A549 treated with dexamethasone at 1 μM for 4 hours (cell line): Measurements from ENCODE around the gene SPDEF. TPM values are rescaled to one million over a fixed set of nuclear protein-coding genes. Genes with fewer than 3 reads are reported as not detected.

ENCODE experiments used
- total RNA-seq: library from RNA; stranded (reverse); fragments of 200-300 nt; extraction: Qiagen RNA extraction; gene quantifications from 5 replicates; pipeline ENCODE4 v1.2.3, GENCODE V29; 2022

SPDEF gene
- 1.1 to 2.5 TPM (median 1.7 TPM) in 5 replicates for total RNA-seq

GRCh38 chr6:34556031-34556471 lies at the start of gene SPDEF:
SPDEF (minus strand) TSS chr6:34556329; CDS start chr6:34544455, 11,874 bp downstream.

Other genes with a start within 250 kb of the SPDEF start
- 7.1 to 8.6 TPM (median 7.8 TPM) in 5 replicates for gene NUDT3, start 163.7 kb downstream of the SPDEF start, total RNA-seq
- 1,739 to 2,114 TPM (median 1,842 TPM) in 5 replicates for gene RPS10, start 130.3 kb downstream of the SPDEF start, total RNA-seq
- 0.06 to 0.11 TPM (median 0.06 TPM) in 5 replicates for gene PACSIN1, start 90.3 kb downstream of the SPDEF start, total RNA-seq
- gene ILRUN, start 140.4 kb upstream of the SPDEF start, total RNA-seq: 31.8 to 36.4 TPM (median 33.9 TPM) in 5 replicates
- gene SNRPC, start 201.2 kb upstream of the SPDEF start, total RNA-seq: 187 to 217 TPM (median 190 TPM) in 5 replicates
- gene BLTP3A, start 235.8 kb upstream of the SPDEF start, total RNA-seq: 4.7 to 6.7 TPM (median 5.5 TPM) in 5 replicates